ENCODE data around the gene MS4A10.
A peak's percentile ranks its signal among the peaks of the same experiment; 100 is the strongest.

MS4A10 gene

GRCh38 chr11:60841797-60842667 is 56.9 kb downstream of the MS4A10 start, which contains the start of gene CCDC86:
Gene CCDC86 (plus strand): TSS chr11:60842113. CDS start chr11:60842125, 12 bp downstream.
- H3K9me3 ChIP-seq (ENCODE audit: control extremely low read depth in 1 of 5, control insufficient read depth in 4 of 5, insufficient read depth in 2 of 5, low read depth in 1 of 5, low read length in 4 of 5) = no peaks in the 10 kb centered on the region
- H3K27me3 ChIP-seq (replicated peaks in 2 of 5; ENCODE audit: control insufficient read depth in 4 of 5, insufficient read depth in 5 of 5, low read length in 4 of 5) = no peaks in the 10 kb centered on the region
- CTCF ChIA-PET = interaction anchor here (1.1 to 12.4 kb wide), 6 partner anchors 11 to 57 kb away, joined by 4 to 128 read pairs (median 16); partner anchors contain the start of genes PTGDR2 and ZP1
- under 1% methylated on average over 54 of the region's 57 CpGs for WGBS (ENCODE audit: insufficient coverage)
- DNase-seq = peak; percentile 96 to 97 (median 96)
- H3K4me3 ChIP-seq (ENCODE audit: control insufficient read depth in 1 of 7, extremely low read depth in 1 of 7, insufficient read depth in 4 of 7, low read depth in 2 of 7, low read length in 6 of 7) = peak within 1 kb of the TSS; percentile 73 to 97 (median 87)
- H3K4me1 ChIP-seq (ENCODE audit: control extremely low read depth in 1 of 4, control insufficient read depth in 4 of 4, insufficient read depth in 4 of 4, low read length in 3 of 4) = peaks cover 15 to 41% (median 31%) of the 10 kb centered on the region in 4 experiments
- peak within 1 kb of the TSS; percentile 44 to 74 for H3K27ac ChIP-seq (ENCODE audit: insufficient read depth in 1 of 2, low read depth in 1 of 2, low read length in 2 of 2, poor library complexity in 1 of 2, severe bottlenecking in 2 of 2)
- POLR2A ChIA-PET = no interaction called here
- peaks cover 0 to 14% (median 5%) of the 10 kb centered on the region in 4 experiments for H3K36me3 ChIP-seq (ENCODE audit: control insufficient read depth in 4 of 4, insufficient read depth in 4 of 4, low read length in 3 of 4)

GRCh38 chr11:60842668-60843600 is 57.8 kb downstream of the MS4A10 start:
- Histone ChIP-seq H3K36me3 (ENCODE audit: control insufficient read depth in 4 of 4, insufficient read depth in 4 of 4, low read length in 3 of 4) (peaks cover 2 to 23% (median 9%) of the 10 kb centered on the region in 4 experiments), H3K27me3 (replicated peaks in 2 of 5; ENCODE audit: control insufficient read depth in 4 of 5, insufficient read depth in 5 of 5, low read length in 4 of 5) (no peaks in the 10 kb centered on the region), H3K4me3 (ENCODE audit: control insufficient read depth in 1 of 7, extremely low read depth in 1 of 7, insufficient read depth in 4 of 7, low read depth in 2 of 7, low read length in 6 of 7) (peak overlapping the region; percentile 73 to 97 (median 87)), H3K9me3 (ENCODE audit: control extremely low read depth in 1 of 5, control insufficient read depth in 4 of 5, insufficient read depth in 2 of 5, low read depth in 1 of 5, low read length in 4 of 5) (no peaks in the 10 kb centered on the region), H3K4me1 (ENCODE audit: control extremely low read depth in 1 of 4, control insufficient read depth in 4 of 4, insufficient read depth in 4 of 4, low read length in 3 of 4) (peaks cover 15 to 41% (median 32%) of the 10 kb centered on the region in 4 experiments), H3K27ac (ENCODE audit: insufficient read depth in 1 of 2, low read depth in 1 of 2, low read length in 2 of 2, poor library complexity in 1 of 2, severe bottlenecking in 2 of 2) (peak overlapping the region; percentile 44 to 74)
- POLR2A ChIA-PET = no interaction called here
- no peak for DNase-seq
- CTCF ChIA-PET = interaction anchor here (1.1 to 2.8 kb wide), 5 partner anchors 12 to 56 kb away, joined by 3 to 17 read pairs (median 6); partner anchors contain the start of gene PTGDR2
- 23% methylated on average over 20 of the region's 23 CpGs for WGBS (ENCODE audit: insufficient coverage)

GRCh38 chr11:60844045-60844869 is 59.1 kb downstream of the MS4A10 start:
- peaks cover 15 to 49% (median 43%) of the 10 kb centered on the region in 4 experiments for H3K4me1 ChIP-seq (ENCODE audit: control extremely low read depth in 1 of 4, control insufficient read depth in 4 of 4, insufficient read depth in 4 of 4, low read length in 3 of 4)
- no peaks in the 10 kb centered on the region for H3K9me3 ChIP-seq (ENCODE audit: control extremely low read depth in 1 of 5, control insufficient read depth in 4 of 5, insufficient read depth in 2 of 5, low read depth in 1 of 5, low read length in 4 of 5)
- CTCF ChIA-PET = interaction anchor here (1.1 to 2.8 kb wide), 5 partner anchors 11 to 55 kb away, joined by 3 to 17 read pairs (median 9); partner anchors contain the start of gene PTGDR2
- H3K27me3 ChIP-seq (replicated peaks in 2 of 5; ENCODE audit: control insufficient read depth in 4 of 5, insufficient read depth in 5 of 5, low read length in 4 of 5) = no peaks in the 10 kb centered on the region
- no peak for DNase-seq
- peak overlapping the region in 5 of 7 experiments; percentile 5 to 97 (median 83) for H3K4me3 ChIP-seq (ENCODE audit: control insufficient read depth in 1 of 7, extremely low read depth in 1 of 7, insufficient read depth in 4 of 7, low read depth in 2 of 7, low read length in 6 of 7)
- POLR2A ChIA-PET = no interaction called here
- H3K36me3 ChIP-seq (ENCODE audit: control insufficient read depth in 4 of 4, insufficient read depth in 4 of 4, low read length in 3 of 4) = peaks cover 2 to 36% (median 16%) of the 10 kb centered on the region in 4 experiments
- H3K27ac ChIP-seq (ENCODE audit: insufficient read depth in 1 of 2, low read depth in 1 of 2, low read length in 2 of 2, poor library complexity in 1 of 2, severe bottlenecking in 2 of 2) = peak overlapping the region in 1 of 2 experiments; percentile 74
- 82% methylated on average over 10 of the region's 10 CpGs for WGBS (ENCODE audit: insufficient coverage)

GRCh38 chr11:60844870-60845221 is 59.7 kb downstream of the MS4A10 start:
- Histone ChIP-seq H3K36me3 (ENCODE audit: control insufficient read depth in 4 of 4, insufficient read depth in 4 of 4, low read length in 3 of 4) (peaks cover 5 to 42% (median 20%) of the 10 kb centered on the region in 4 experiments), H3K27me3 (replicated peaks in 2 of 5; ENCODE audit: control insufficient read depth in 4 of 5, insufficient read depth in 5 of 5, low read length in 4 of 5) (no peaks in the 10 kb centered on the region), H3K9me3 (ENCODE audit: control extremely low read depth in 1 of 5, control insufficient read depth in 4 of 5, insufficient read depth in 2 of 5, low read depth in 1 of 5, low read length in 4 of 5) (no peaks in the 10 kb centered on the region), H3K4me1 (ENCODE audit: control extremely low read depth in 1 of 4, control insufficient read depth in 4 of 4, insufficient read depth in 4 of 4, low read length in 3 of 4) (peaks cover 15 to 49% (median 45%) of the 10 kb centered on the region in 4 experiments), H3K4me3 (ENCODE audit: control insufficient read depth in 1 of 7, extremely low read depth in 1 of 7, insufficient read depth in 4 of 7, low read depth in 2 of 7, low read length in 6 of 7) (no peak overlapping the region), H3K27ac (ENCODE audit: insufficient read depth in 1 of 2, low read depth in 1 of 2, low read length in 2 of 2, poor library complexity in 1 of 2, severe bottlenecking in 2 of 2) (no peak overlapping the region)
- DNase-seq = no peak
- WGBS (ENCODE audit: insufficient coverage) = 70% methylated on average over 4 of the region's 4 CpGs
- CTCF ChIA-PET = interaction anchor here (2.4 to 2.7 kb wide), 2 partner anchors 11 to 42 kb away, joined by 9 to 17 read pairs; partner anchors contain the start of gene PTGDR2
- POLR2A ChIA-PET = no interaction called here

GRCh38 chr11:60845338-60845737 is 60.2 kb downstream of the MS4A10 start:
- Histone ChIP-seq H3K36me3 (ENCODE audit: control insufficient read depth in 4 of 4, insufficient read depth in 4 of 4, low read length in 3 of 4) (peaks cover 7 to 47% (median 24%) of the 10 kb centered on the region in 4 experiments), H3K4me1 (ENCODE audit: control extremely low read depth in 1 of 4, control insufficient read depth in 4 of 4, insufficient read depth in 4 of 4, low read length in 3 of 4) (peaks cover 15 to 49% (median 45%) of the 10 kb centered on the region in 4 experiments), H3K9me3 (ENCODE audit: control extremely low read depth in 1 of 5, control insufficient read depth in 4 of 5, insufficient read depth in 2 of 5, low read depth in 1 of 5, low read length in 4 of 5) (no peaks in the 10 kb centered on the region), H3K27ac (ENCODE audit: insufficient read depth in 1 of 2, low read depth in 1 of 2, low read length in 2 of 2, poor library complexity in 1 of 2, severe bottlenecking in 2 of 2) (no peak overlapping the region), H3K27me3 (replicated peaks in 2 of 5; ENCODE audit: control insufficient read depth in 4 of 5, insufficient read depth in 5 of 5, low read length in 4 of 5) (no peaks in the 10 kb centered on the region), H3K4me3 (ENCODE audit: control insufficient read depth in 1 of 7, extremely low read depth in 1 of 7, insufficient read depth in 4 of 7, low read depth in 2 of 7, low read length in 6 of 7) (no peak overlapping the region)
- ChIA-PET CTCF (interaction anchor here (2.4 to 4.4 kb wide), 2 partner anchors 10 to 42 kb away, joined by 9 to 17 read pairs; partner anchors contain the start of gene PTGDR2), POLR2A (no interaction called here)
- WGBS (ENCODE audit: insufficient coverage) = 100% methylated on average over 8 of the region's 8 CpGs
- no peak for DNase-seq

GRCh38 chr11:60847281-60847680 is 62.1 kb downstream of the MS4A10 start:
- no peak overlapping the region for H3K4me3 ChIP-seq (ENCODE audit: control insufficient read depth in 1 of 7, extremely low read depth in 1 of 7, insufficient read depth in 4 of 7, low read depth in 2 of 7, low read length in 6 of 7)
- peaks cover 7 to 66% (median 38%) of the 10 kb centered on the region in 4 experiments for H3K36me3 ChIP-seq (ENCODE audit: control insufficient read depth in 4 of 4, insufficient read depth in 4 of 4, low read length in 3 of 4)
- H3K27ac ChIP-seq (ENCODE audit: insufficient read depth in 1 of 2, low read depth in 1 of 2, low read length in 2 of 2, poor library complexity in 1 of 2, severe bottlenecking in 2 of 2) = no peak overlapping the region
- WGBS (ENCODE audit: insufficient coverage) = 81% methylated on average over 13 of the region's 13 CpGs
- H3K4me1 ChIP-seq (ENCODE audit: control extremely low read depth in 1 of 4, control insufficient read depth in 4 of 4, insufficient read depth in 4 of 4, low read length in 3 of 4) = peaks cover 15 to 42% (median 38%) of the 10 kb centered on the region in 4 experiments
- no peaks in the 10 kb centered on the region for H3K9me3 ChIP-seq (ENCODE audit: control extremely low read depth in 1 of 5, control insufficient read depth in 4 of 5, insufficient read depth in 2 of 5, low read depth in 1 of 5, low read length in 4 of 5)
- POLR2A ChIA-PET = interaction anchor here (0.6 kb wide), 1 partner anchor 1473 kb away, joined by 4 read pairs; no protein-coding TSS in a partner anchor
- CTCF ChIA-PET = interaction anchor here (0.7 to 4.4 kb wide), 3 partner anchors 16 to 82 kb away, joined by 3 to 17 read pairs (median 3); no protein-coding TSS in a partner anchor
- DNase-seq = no peak
- no peaks in the 10 kb centered on the region for H3K27me3 ChIP-seq (replicated peaks in 2 of 5; ENCODE audit: control insufficient read depth in 4 of 5, insufficient read depth in 5 of 5, low read length in 4 of 5)

All from common myeloid progenitor, CD34-positive (primary cell).